Astrocyte of the spinal cord (primary cell): ENCODE results near the gene IZUMO1.

Source experiments
- DNase-seq: peaks from one replicate; pipeline ENCODE4 v3.0.0; 2011; ENCODE audit warnings: low read depth, low spot score
- H3K4me3 ChIP-seq: 2 replicates; pipeline ENCODE4 v1.5.1; 2011; ENCODE audit warnings: low read depth, mild to moderate bottlenecking, low read length, moderate library complexity
- in situ Hi-C: cut with HindIII; loops from 2 replicates; pipeline ENCODE4 v1.10.0; 2017; ENCODE audit warnings: low sequenced_read_pairs
- TF ChIP-seq, protein P1 (sequence below): IDR thresholded peaks from 2 replicates; pipeline ENCODE4 v1.5.1; 2012; ENCODE audit warnings: low read depth, mild to moderate bottlenecking, low read length, inconsistent platforms

Gene IZUMO1

DNA sequence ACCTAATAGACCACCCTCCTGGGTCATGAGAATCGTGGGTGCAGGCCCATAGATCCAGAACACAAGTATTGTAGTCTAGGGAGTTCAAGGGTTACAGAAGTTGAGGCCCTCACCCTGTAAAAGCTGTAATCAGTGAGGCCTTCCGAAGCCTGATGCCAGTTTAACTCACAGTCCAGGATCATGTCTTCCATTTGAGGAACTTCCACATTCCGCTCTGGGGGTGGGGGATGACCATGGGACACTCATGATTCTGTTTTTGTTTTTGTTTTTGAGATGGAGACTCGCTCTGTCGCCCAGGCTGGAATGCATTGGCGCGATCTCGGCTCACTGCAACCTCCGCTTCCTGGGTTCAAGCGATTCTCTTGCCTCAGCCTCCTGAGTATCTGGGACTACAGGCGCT is 4.6 kb downstream of the IZUMO1 start:
- no peak for DNase-seq
- in situ Hi-C loops, result no loop called here

GRCh38 chr19:48741129-48741999 is 5.3 kb downstream of the IZUMO1 start:
- TF ChIP-seq, protein P1, sequence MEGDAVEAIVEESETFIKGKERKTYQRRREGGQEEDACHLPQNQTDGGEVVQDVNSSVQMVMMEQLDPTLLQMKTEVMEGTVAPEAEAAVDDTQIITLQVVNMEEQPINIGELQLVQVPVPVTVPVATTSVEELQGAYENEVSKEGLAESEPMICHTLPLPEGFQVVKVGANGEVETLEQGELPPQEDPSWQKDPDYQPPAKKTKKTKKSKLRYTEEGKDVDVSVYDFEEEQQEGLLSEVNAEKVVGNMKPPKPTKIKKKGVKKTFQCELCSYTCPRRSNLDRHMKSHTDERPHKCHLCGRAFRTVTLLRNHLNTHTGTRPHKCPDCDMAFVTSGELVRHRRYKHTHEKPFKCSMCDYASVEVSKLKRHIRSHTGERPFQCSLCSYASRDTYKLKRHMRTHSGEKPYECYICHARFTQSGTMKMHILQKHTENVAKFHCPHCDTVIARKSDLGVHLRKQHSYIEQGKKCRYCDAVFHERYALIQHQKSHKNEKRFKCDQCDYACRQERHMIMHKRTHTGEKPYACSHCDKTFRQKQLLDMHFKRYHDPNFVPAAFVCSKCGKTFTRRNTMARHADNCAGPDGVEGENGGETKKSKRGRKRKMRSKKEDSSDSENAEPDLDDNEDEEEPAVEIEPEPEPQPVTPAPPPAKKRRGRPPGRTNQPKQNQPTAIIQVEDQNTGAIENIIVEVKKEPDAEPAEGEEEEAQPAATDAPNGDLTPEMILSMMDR, result no peak
- H3K4me3 ChIP-seq, result no peak overlapping the region
- in situ Hi-C loops, result no loop called here
- DNase-seq, result no peak

More for the DNA sequence above, 4.6 kb downstream of the IZUMO1 start:
- no peak overlapping the region for H3K4me3 ChIP-seq
- TF ChIP-seq, protein P1, result no peak

DNA sequence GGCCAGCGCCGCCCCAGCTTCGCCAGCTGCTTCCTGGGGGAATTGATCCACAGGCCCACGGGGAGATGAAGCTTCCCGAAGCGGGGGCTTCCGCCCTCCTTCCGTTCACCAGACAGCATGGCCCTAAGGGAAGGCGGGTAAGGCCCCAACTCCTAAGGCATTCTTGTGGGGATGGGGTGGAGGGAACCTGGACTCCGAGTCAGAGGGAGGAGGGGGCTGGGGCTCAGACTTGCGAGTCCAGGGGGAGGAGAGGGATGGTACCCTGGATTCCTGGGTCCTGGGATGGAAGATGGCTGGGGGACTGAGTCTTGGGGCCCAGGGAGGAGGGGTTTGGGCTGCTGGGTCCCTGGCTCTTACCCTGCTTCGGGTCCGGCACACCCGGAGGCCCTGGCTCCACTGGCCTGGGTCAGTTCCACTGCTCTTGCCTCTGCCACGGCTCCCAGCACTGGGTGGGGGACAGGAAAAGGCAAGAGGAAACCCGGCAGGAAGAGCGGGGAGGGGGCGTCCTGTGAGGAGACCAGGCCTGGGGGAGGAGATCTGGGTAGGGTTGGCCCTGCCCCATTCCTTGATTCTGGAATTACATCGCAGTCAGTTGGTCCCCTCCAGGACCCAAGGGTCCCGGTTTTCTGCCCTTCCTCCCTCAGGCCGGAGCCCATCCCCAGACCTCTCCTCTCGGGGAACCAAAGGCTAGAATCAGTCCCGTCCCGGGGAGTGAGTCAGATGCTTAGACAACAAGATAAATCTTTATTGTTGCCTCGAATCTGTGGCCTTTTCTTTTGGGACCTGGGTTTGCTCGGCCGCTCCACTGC is 6.3 kb downstream of the IZUMO1 start, which contains the start of gene RASIP1:
TSS of gene RASIP1 (minus strand) at position 447 of the 809 bp plus-strand sequence. CDS start at position 119, 328 bp downstream.
- TF ChIP-seq, protein P1, result no peak
- no peak for DNase-seq
- H3K4me3 ChIP-seq, result no peak within 1 kb of the TSS
- in situ Hi-C loops, result no loop called here

DNA sequence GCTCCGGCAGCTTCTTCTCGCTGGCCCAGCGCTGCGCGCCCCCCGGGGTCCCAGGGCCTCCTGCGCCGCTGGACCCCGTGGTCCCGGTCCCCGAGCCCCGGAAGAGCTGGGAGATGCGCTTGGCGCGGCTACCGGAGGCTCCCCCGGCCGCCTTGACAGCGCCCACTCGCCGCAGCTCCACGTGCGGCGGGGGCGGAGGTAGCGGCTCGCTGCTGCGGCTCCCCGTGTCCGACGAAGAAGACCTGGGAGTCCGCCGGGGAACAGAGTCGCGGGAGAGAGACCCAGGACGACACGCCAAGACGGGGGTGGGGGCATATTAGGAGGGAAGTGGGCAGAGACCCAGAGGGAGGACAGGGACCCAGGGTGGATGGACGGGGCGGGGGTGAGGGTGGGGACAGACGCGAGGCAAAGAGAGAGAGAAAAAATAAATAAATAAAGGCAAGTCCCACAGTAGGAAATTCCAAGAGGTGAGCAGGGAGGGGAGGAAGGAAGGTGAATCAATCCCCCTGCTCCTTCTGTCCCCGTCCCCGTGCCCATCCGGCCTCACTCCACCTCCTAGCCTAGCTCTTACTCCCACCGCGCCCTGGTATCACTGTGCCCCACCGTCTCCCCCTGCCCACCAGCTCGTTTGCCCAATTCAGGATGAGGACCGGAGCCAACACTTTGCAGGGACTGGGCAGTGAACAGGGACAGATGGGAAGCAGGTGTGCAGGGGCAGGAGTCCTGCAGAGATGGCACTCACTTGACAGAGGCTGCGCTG is 7.1 kb downstream of the IZUMO1 start:
- in situ Hi-C loops, result no loop called here
- TF ChIP-seq, protein P1, result no peak
- no peak for DNase-seq
- peak overlapping the region; percentile 13 for H3K4me3 ChIP-seq

DNA sequence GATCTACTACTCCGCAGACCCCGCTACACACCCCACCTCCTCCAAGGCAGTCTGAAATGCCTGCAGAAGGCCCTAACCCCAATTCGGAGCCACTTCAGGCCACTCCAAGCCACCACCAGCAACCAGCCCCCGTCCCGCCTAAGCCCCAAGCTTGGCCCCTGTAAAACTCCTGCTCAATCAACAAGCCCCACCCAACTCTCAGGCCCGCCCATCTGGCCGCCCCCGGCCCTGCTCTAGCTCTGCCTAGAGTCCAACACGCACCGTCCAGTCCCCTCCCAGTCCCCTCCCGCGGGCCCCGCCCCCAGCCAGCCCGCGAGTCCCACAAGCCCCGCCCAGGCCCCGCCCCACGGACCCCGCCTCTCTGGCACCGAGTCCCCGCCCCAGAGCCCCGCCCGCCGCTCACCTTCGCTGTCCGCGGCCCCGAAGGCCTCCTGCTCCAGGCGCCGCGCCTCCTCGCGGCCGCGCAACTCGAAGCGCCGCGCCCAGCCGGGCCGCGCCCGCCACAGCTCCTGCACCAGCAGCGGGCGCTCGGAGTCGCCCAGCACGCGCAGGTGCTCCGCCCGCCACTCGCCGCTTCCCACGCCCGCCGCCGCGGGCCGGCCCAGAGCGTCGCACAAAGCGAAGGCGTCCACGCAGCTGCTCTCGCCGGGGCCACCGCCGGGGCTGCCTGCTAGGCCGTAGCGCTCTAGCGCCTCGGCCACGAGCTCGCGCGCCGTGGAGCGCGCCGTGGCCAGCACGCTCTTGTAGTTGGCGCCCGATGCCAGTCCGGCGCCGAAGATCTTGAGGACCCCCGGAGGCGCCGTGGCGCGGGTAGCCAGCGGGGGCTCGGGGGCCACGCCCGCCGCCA is 7.9 kb downstream of the IZUMO1 start:
- H3K4me3 ChIP-seq, result peak overlapping the region; percentile 18
- DNase-seq, result peak; percentile 81
- in situ Hi-C loops, result no loop called here
- TF ChIP-seq, protein P1, result peak; percentile 24
